GM18907 (cell line): ENCODE results near the gene AOX1.
"Not testable (repeated sequence)": the region's sequence is repeated elsewhere in the genome, so short reads cannot be mapped to it uniquely, and the experiment has no call there.

Experiments
- ATAC-seq: cut with Tn5 transposase; IDR thresholded peaks from one replicate; pipeline ENCODE4 v1.9.1; 2021; ENCODE audit warnings: mild to moderate bottlenecking, moderate library complexity; ENCODE audit not compliant: unreplicated experiment

Gene AOX1

DNA sequence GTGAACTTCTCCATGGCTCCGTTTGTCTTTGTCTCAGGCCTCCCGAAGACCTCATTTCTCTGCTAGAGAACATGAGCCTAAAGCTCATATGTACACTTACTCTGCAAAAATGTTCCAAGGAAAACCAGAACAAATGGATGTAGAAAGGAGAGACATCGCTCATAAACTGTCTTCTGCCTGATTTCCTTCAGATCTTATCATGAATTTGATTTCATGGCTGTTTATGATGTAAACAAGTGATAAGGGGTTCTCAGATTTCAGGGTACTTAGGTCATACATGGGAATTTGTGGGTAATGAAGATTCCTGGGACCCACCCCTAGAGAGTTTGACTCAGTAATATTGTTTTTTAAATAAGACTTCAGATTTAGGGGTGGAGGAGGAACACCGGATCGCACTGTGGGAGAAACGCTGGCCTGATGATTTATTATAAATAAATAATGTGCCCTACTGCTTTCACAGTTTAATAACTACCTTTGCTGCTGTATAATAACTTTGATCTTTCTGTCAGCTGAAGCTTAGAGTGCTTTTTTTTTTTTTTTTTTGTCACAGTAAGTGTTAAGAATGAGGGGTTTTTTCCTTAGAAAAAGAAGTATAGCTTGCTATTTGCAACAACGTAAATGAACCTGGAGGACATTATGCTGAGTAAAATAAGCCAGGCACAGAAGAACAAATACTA is 14.9 kb downstream of the AOX1 start:
- no peak for ATAC-seq

DNA sequence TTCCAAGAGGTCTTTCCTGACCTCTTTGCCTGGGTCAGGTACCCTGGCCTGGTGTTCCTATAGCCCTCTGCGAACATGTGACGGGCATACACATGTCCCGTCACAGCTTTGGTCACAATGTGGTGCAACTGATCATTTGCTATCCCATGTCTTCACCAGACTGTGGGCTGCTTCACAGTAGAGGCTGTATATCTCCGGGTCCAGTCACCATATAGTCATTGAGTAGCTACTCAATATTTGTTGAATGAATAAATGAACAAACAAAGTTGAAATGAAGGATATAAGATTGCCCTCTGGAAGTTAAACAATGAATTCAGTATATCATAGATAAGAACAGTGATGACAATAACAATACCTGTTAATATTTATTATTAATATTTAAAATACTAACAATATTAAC is 16.8 kb downstream of the AOX1 start:
- ATAC-seq: no peak

DNA sequence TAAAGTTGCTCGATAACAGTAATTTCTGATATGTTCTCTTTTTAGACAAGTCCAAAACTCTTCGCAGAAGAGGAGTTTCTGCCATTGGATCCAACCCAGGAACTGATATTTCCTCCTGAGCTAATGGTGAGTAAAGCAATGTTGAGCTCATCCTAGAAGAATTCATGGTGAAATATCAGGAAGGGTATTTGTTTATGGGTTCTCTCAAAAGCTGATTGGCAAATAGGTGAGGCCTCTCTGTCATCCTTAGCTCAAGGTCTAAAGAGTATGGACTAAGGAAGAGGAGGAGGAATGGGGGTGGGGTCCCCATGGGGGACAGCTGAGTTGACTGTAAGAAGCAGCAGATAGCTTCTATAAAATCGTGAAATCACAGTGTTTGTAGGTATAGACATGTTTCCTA is 18.2 kb downstream of the AOX1 start:
- no peak for ATAC-seq

DNA sequence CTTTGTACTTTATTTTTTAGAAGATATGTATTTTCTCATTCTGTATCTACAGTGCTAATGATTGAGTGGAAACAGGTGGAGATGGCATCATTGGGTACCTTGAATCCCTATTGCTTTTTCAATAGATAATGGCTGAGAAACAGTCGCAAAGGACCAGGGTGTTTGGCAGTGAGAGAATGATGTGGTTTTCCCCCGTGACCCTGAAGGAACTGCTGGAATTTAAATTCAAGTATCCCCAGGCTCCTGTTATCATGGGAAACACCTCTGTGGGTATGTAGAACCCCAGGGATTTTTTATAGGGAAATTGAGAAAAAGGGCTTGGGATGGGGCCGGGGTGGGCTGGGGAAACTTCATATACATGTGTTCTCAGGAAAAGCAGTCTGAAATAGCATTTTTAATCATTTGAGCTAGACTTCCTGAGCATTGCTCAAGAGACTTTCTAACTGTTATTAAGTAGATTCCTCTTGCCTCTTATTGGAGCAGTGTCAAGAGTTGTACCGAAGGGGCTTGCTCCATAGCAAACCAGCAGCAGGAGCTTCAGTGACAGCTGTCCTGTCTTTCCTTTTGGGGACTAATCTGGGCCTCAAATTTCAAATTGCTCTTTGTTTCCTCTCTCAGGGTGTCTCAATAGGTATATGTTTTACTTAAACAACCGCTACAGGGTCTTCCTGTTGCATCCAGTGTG is 18.9 kb downstream of the AOX1 start:
- no peak for ATAC-seq

DNA sequence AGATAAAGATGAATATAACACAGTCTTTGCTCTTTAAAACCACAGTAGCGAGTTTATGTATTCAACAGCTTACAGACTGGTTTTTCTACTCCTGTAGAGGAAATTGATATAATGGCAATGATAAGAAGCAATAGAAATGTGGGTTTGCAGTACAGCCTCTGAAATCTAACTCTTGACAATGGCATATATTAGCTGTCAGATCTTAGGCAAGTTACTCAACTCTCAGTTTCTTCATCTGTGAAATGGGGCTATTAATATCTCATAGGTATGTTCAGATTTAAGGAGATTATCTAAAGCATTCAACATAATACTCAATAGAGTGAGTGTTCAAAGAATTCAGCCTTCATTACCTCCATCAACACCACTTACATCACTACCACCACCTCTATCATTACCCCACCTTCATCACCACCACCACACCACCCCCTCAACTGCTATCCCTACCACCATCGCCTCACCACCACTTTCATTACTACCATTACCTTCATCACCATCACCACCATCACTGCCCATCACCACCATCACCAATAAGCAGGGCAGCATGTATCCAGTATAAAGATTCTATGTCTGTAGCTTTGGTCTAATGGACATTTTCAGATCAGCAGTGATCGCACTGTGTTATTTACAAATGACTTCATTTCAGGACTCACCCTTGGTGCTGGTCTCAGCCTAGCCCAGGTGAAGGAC is 22.7 kb downstream of the AOX1 start:
- ATAC-seq: no peak

DNA sequence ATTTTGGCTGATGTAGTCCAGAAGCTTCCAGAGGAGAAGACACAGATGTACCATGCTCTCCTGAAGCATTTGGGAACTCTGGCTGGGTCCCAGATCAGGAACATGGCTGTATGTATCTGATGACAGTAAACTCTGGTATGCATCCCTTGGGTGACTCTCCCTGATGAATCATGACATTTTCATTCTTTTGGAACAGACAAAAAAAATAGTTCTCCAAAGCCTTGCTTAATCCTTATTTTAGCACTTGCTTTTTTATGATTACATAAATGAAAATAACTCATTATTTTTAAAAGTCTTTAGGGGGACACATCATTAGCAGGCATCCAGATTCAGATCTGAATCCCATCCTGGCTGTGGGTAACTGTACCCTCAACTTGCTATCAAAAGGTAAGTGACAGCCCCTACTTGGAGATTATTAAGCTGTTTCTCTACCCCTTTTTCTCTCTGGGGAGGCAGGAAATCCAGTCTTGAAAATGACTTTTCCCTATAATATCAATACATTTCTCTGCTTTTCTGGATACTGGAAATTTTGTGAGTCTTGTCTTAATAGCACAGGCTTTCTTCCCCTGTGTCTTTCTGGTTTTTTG is 23.3 kb downstream of the AOX1 start:
- ATAC-seq: no peak

DNA sequence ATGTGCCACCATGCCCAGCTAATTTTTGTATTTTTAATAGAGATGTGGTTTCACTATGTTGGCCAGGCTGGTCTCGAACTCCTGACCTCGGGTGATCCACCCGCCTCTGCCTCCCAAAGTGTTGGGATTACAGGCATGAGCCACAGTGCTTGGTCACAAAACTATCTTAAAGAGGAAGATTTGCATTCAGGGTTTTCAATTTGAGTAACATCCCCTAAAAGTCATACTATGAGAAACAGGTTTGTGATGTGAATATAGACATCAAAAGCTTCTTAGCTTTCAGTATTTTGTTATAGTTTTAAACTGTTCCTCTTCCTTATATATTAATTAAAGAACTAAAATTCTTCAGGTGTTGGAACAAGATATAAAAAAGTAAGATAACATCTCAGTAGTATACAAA is 24.4 kb downstream of the AOX1 start:
- ATAC-seq: not testable (repeated sequence)

DNA sequence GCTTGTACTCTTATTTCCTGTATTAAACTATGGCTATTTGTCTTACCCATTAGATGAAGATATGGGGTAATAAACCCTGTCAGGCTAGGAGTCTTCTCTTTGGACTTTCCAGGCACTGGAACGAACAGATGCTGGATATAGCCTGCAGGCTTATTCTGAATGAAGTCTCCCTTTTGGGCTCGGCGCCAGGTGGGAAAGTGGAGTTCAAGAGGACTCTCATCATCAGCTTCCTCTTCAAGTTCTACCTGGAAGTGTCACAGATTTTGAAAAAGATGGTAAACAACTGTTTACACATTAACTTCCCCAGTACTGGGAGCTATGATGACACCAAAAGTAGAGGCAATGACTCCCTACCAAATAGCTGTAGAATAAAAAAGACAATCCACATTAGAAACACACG is 27.9 kb downstream of the AOX1 start:
- no peak for ATAC-seq

DNA sequence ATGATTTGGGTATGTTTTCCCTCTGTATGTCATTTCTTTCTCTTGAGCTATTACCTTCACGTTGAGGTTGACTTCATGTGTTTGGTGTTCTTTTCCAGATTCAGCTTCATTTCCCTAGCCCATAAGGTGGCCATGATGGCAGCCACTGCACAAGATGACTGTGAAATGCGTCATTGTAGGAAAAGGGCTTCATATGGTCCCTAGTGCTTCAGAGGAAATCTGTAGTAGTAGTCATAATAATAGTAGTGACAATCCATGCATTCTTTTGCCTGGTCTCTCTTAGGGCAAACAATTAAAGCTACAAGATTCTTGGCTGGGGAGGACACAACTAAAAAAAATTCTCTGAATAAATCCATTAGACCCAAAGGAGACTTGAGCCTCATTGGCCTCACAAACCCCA is 28.4 kb downstream of the AOX1 start:
- no peak for ATAC-seq

DNA sequence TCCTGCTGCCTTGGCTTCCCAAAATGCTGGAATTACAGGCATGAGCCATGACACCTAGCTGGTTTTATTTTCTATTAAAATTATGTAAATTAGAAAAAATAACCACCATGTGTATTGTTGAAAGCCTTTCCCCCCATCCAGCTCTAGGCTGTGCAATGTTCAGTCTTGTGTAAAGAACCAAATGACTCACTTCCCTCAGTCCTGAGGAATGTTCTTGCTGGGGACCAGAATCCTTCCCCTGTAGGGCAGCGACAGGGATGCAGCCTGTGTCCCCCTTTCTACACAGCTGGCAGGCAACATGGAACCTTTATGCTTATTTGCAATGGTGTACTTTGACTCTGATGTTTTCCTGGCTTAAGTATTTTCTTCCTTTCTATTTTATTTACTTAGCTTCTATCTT is 29.4 kb downstream of the AOX1 start:
- ATAC-seq: no peak

DNA sequence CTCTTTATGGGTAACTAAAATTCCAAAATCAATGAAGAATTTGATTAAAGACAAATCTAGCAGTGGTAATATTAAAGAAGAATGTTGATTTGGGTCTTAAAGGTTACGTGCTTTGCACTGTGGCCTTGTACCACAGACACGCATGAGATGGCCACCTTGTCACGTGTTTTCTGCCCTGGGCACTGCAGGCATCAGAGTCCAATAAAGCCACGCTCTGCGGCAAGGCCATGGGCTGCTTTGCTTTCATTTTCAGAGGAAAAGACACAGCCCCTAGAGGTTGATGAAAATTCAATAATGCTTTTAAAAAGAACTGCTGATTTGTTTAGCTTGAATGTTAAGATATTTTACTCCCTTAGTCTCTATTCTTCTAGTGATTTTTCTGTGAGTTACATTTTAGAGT is 30.4 kb downstream of the AOX1 start:
- no peak for ATAC-seq

DNA sequence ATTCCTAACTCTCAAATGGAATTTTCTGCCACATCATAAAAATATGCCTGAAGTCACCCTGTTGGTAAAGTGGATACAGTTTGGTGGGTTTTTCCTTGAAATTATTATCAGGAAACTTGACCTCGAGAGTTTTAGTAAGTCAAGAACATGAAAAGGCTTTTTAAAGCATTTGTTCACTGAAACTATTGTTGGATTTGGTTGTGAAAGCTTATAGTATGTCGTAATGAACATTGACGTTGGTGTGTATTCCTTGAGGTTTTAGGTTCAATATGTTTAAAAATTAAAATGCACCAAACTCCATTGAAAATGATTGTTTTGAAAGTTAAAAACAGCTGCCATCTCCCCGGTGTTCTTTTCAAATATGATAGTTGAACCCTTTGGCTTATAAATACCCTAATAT is 30.8 kb downstream of the AOX1 start:
- ATAC-seq: no peak

DNA sequence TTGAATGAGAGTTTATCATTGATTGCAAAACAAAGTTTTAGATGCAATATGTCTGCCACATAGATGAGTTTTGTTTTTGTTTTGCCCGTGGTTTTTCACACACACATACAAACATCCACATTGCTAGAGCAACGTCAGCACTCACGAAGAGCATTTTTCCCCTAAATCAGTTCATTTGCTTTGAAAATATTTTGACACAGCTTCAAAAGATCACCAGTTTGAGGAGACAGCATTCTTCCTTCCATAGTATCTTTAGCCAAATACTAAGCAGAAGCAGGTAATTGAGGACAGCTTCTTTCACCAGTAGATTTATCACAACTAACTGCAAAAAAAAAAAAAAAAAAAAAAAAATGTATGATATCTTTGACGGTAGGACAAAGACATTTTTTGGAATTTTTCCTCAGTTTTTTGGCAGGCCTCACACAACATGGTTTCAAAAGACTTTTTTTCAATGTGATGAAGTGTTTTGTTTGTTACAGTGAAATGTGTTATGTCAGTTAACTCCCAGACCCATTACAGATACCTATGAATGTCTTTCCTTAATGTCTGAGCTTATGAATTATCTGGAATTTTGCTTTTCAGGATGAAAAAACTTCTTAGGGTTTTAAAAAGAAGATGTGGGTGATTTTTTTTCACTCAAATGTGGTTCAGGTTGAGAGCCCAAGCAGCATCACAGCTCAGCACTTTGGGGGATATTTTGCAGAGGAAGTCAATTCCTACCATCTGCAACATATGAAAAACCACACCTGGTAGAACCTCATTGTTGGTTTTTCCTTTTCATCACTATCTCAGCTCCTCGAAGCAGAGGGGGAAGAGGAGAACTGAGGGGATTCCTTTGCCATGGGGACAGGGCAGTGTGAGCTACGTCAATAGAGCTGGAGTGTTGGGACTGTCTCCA is 31.6 kb downstream of the AOX1 start:
- no peak for ATAC-seq

DNA sequence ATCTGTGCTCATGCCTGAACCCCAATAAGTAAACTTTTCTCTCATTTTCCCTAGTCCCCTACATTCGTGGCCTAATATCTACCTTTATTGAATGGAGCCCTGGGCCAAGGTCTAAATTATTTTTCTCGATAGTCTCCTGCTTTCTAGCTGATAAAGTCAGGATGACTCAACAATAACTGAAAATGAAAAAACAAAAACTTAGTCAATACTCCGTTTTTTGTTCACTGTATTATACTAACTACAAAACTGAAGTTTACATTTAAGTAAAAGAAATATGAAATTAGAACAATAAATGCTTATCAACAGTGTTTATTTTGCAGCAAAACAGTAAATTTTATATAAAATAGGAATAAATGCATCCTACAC is 32.2 kb downstream of the AOX1 start:
- no peak for ATAC-seq

DNA sequence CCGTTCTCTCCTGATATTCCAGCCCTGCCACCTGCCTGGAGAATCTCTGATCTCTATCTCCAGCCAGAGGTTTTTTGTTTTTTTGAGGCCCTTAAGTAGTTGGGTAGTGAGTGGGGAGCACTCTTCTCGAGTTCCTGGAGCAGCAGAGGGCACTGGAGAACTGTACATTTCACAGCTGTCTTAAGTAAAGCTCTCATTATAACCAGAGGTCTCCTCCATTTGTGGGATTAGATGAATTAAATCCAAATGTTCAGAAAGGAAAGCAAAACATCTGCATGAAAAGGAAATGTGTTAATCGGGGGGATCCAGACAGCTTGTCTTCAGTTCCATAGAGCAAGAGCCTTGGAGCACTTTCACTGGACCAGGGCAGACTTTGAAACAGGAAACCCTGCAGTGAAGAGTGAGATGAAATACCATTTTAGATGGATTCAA is 32.8 kb downstream of the AOX1 start:
- ATAC-seq: no peak

DNA sequence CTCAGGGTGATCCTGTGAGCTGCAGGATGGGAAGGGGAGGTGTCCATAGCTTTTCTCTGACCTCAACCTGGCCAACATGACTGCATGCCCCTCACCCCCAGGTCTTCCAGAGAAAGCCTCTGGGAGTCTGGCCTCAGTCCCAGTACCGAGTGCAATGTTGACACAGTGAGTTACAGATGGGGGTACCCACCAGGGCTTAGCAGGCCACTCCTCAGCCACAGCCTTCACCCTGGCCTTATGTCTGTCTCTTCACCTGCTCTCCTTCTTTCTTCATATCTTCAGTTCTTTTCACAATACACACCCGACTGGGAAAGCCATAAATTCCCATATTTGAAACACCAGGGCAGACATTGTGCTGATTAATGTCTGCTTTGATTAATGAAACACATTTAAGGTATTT is 33.5 kb downstream of the AOX1 start:
- no peak for ATAC-seq

DNA sequence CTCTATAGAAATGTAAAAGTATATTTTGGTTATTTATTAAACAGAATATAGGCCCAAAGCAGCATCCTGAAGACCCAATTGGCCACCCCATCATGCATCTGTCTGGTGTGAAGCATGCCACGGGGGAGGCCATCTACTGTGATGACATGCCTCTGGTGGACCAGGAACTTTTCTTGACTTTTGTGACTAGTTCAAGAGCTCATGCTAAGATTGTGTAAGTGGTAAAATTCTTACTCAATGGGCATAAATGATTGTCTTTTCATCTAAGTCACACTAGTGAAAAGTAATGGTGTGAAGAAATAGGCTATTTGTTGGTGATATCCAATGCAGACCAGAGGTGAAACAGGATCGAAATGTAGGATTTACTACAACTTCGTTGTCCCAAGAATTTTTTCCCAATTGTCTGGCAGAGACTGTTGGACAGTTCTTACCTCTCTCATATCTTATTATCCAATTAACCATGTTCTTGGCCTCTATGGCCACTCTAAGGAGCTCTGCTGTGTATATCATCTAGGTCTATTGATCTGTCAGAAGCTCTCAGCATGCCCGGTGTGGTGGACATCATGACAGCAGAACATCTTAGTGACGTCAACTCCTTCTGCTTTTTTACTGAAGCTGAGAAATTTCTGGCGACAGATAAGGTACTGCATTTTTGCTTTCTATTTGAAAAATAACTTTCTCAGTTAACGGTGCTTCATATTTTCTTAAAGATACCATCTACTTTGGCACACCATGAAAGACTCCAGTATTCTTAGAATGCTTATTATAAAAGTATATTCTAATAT is 35.0 kb downstream of the AOX1 start:
- ATAC-seq: no peak

DNA sequence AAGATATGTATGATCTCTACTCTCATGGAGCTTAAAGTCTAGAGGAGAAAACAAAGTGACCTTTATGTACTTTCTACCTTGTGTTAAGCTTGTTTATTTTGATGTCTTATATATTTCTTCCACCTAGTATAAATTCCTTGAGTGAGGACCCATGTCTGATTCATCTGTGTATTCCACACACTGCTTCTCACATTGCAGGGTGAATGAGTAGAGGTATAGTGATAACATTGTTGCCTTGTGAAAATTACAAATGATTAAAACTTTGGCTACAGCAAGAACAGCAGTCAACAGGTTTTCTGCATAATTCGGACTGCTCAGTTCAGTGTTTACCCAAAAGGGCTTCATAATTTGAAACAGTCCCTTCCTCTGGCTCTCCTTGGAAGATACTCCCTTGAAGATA is 36.3 kb downstream of the AOX1 start:
- no peak for ATAC-seq

DNA sequence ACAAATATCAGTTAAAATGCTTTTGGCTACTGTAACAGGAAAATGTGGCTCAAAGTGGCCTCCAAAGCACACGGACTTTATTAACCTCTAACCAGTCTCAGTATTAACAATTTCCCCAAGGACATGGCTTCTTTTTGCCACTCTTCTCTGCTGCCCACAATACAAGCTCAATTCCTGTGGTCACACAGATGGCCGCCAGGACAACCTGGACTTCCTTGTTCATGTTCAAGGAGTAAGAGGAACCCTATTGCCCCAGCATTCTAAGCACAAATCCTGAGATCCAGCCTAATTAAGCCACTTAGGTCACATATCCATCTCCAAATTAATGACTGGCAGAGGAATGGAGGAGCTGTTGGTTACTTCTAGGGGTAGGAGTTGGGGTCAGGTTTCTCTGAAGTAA is 38.2 kb downstream of the AOX1 start:
- ATAC-seq: no peak

DNA sequence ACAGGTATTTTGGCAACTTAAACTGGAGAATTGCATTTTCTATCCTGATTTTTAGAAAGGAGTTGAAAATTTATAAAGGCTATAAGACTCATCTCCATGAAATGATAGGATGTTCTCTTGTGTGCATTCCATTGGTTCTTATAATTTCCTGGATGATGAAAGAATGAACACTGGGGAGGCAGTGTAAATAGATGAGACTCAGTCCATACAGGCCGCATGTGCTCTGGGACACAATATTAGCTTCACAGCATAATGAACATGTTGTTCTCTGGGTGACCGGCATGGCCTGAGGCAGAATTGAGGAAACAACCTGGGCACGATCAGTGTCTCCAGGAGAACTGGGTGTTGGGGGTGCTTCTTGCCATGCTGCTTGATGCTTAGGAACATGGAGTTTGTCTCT is 38.8 kb downstream of the AOX1 start:
- ATAC-seq: no peak
